GM19240 (cell line): Measurements from ENCODE around the gene BCL2.

ENCODE experiments used
- DNase-seq: peaks from one replicate; pipeline ENCODE4 v3.0.0; 2011; ENCODE audit warnings: low spot score; ENCODE audit not compliant: insufficient read length

BCL2 gene

GRCh38 chr18:63185984-63186383 is 133.6 kb downstream of the BCL2 start:
- DNase-seq: no peak

DNA sequence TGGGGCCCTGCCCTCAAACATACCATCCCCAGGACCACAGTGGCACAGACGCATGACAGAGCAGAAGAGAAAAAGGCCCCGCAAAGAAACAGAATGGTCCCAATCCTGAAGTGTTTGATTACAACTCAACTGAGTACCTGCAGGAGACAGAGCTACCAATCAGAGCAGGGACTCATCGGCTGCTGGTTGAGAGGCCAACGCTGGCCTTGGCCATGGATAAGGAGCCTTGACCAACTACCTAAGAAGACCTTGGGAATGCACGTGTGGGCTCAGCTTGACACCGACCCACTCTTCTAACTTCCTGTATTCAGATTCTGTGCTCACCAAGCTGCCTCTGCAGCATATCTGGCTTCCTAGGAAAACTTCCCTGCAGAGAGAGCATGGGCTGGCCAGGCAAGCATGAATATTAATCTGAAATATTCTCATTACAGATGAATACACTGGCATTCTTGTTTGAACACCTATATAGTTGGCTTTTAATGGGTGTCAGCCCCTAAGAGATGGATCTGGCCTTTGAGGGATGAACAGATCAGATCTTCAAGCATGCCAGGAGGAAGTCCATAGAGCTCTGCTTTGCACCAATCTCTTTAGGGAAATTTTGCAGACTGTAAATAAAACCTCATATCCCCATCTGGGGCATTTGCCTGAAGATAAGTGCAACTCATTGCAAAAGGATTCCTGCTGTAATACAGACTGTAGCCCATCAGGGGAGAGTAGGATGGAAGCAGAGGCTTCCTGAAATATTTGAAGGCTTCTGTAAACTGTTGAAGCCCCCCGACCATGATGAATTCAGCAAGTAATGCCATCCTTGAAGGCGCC is 135.4 kb downstream of the BCL2 start:
- no peak for DNase-seq

GRCh38 chr18:63183378-63183777 is 136.2 kb downstream of the BCL2 start:
- no peak for DNase-seq

DNA sequence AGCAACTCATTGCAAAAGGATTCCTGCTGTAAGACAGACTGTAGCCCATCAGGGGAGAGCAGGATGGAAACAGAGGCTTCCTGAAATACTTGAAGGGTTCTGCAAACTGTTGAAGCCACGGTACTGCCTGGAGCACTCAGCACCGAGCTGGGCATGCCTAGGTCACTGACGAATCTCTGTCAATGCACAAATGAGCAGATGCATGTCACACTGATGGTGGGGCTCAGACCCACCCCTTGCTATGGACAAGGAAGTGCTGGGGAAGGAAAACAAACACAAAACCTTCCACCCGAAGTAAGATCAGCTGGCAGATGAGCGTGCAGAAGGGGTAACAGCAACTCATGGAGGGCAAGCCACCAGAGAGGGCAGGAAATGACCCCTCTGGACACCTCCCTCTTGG is 136.7 kb downstream of the BCL2 start:
- DNase-seq: no peak

- no peak for DNase-seq
Measured at GRCh38 chr18:63182310-63182772, 137.2 kb downstream of the BCL2 start.

GRCh38 chr18:63181706-63182309 is 137.8 kb downstream of the BCL2 start:
- no peak for DNase-seq

GRCh38 chr18:63180971-63181376 is 138.6 kb downstream of the BCL2 start:
- no peak for DNase-seq

DNA sequence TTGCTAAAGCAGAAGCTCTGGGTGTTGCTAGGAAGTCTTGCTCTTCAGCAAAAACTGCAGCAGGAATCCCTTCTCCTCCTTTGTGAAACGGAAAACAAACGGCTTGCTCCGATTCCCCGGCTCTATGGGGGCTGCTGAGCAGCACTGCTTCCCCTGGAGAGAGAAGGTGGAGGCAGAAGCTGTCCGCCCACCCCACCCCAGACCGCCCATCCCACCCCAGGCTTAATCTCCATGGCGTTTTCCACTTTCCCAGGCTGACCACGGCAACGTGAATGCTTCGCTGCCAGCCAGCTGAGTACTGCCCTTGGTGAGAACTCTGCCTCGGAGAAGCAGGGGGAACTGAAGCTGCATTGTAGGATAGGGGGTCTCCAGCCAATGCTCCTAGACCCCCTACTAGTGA is 139.2 kb downstream of the BCL2 start:
- no peak for DNase-seq

DNA sequence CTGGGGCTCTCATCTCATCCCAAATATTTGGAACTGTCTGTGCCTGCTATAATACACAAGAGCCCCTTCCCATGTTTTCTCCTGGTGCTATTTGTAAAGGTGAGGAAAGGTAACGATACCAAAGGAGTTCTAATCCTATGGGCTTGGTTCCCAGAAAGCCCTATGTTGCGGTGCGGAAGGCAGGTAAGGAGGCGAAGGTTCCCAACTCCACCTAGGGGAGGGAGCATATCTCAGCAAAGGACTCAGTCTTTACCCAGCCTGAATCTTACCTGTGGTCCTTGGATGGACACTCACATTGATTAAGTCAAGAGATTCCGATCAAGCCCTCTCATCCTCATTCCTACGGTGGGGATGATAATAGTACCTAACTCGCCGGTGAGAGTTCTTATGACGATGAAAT is 140.1 kb downstream of the BCL2 start:
- DNase-seq: no peak

GRCh38 chr18:63178971-63179370 is 140.6 kb downstream of the BCL2 start:
- no peak for DNase-seq

GRCh38 chr18:63177919-63178821 is 141.4 kb downstream of the BCL2 start:
- no peak for DNase-seq

GRCh38 chr18:63177259-63177658 is 142.3 kb downstream of the BCL2 start:
- no peak for DNase-seq

DNA sequence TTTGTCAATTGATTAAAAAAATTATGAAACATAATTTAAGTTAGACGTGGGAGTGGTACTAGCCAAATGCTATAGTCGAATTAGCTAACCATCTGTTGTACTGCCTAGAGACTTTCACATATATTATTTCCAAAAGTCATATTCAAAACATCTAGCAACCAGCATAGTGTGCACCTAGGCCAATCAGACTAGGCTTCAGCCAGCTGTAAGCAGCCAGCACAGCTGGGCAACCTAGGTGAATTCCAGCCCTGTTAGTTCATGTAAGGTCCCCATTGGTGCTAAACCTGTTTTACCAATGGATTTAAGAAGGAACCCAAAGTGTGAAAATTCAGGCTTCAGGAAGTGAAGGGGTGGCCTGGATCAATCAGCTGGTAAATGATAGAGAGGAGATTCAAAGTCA is 144.3 kb downstream of the BCL2 start:
- no peak for DNase-seq

- no peak for DNase-seq
Measured at GRCh38 chr18:63173983-63174382, 145.6 kb downstream of the BCL2 start.

GRCh38 chr18:63169853-63170252 is 149.7 kb downstream of the BCL2 start:
- DNase-seq: no peak

GRCh38 chr18:63168287-63168686 is 151.3 kb downstream of the BCL2 start:
- DNase-seq: no peak

GRCh38 chr18:63166142-63166541 is 153.4 kb downstream of the BCL2 start:
- DNase-seq: no peak

- DNase-seq: no peak
Measured at GRCh38 chr18:63164396-63164795, 155.2 kb downstream of the BCL2 start.

- DNase-seq: peak; percentile 34
Measured at GRCh38 chr18:63162271-63163014, 157.1 kb downstream of the BCL2 start.

DNA sequence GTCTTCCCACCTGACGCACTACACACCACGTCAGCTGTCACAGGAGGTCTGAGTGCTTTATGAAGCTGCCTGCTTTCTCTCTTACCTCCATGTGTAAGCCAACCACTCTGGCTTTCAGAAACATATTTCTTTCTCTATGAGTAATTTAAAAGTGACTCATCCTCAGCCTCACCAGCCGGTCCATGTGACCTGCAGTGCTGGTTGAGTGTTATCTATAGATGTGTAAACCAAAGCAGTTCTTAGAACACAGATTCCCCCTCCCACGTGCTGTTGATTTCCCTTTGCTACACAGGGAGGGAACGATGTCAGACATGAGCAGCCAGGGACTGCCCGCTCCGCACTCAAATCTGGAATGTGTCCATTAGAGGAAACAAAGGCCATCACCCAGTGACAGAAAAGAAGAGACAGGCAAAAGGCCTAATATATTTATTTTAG is 157.8 kb downstream of the BCL2 start:
- peak; percentile 58 for DNase-seq
